KMS-11 (cell line): ENCODE measurements around the gene HDAC4.

Source experiments
- H2AFZ ChIP-seq: fragments of 200-600 bp; sonication (generic); 2 replicates; pipeline ENCODE4 v1.6.1; 2016; ENCODE audit warnings: antibody characterized with exemption, mixed run types, low read depth
- H3K27ac ChIP-seq: fragments of 200-600 bp; sonication (generic); 2 replicates; pipeline ENCODE4 v1.6.1; 2016; ENCODE audit warnings: mild to moderate bottlenecking, mixed run types
- H3K27me3 ChIP-seq: fragments of 200-600 bp; sonication (generic); 2 replicates; pipeline ENCODE4 v1.6.1; 2017; ENCODE audit warnings: mild to moderate bottlenecking, low read depth, mixed run types, moderate library complexity; ENCODE audit not compliant: insufficient read depth
- H3K36me3 ChIP-seq: fragments of 200-600 bp; sonication (generic); 2 replicates; pipeline ENCODE4 v1.6.1; 2017; ENCODE audit warnings: mild to moderate bottlenecking, mixed run types; ENCODE audit not compliant: insufficient read depth
- H3K4me1 ChIP-seq: fragments of 200-600 bp; sonication (generic); 2 replicates; pipeline ENCODE4 v1.6.1; 2016; ENCODE audit warnings: mild to moderate bottlenecking, low read depth, mixed run types; ENCODE audit not compliant: poor library complexity, severe bottlenecking
- H3K4me2 ChIP-seq: fragments of 200-600 bp; sonication (generic); 2 replicates; pipeline ENCODE4 v1.7.0; 2016; ENCODE audit warnings: mild to moderate bottlenecking, mixed run types
- H3K4me3 ChIP-seq: fragments of 200-600 bp; sonication (generic); IDR thresholded peaks from 2 replicates; pipeline ENCODE4 v1.6.1; 2017; ENCODE audit warnings: low read depth, low read length, mixed read lengths; ENCODE audit not compliant: insufficient read depth
- H3K79me2 ChIP-seq: fragments of 200-600 bp; sonication (generic); 2 replicates; pipeline ENCODE4 v1.6.1; 2016; ENCODE audit warnings: low read depth, mixed run types; ENCODE audit not compliant: insufficient read depth
- H3K9ac ChIP-seq: fragments of 200-600 bp; sonication (generic); 2 replicates; pipeline ENCODE4 v1.6.1; 2016; ENCODE audit warnings: mild to moderate bottlenecking, mixed run types
- H4K20me1 ChIP-seq: fragments of 200-600 bp; sonication (generic); 2 replicates; pipeline ENCODE4 v1.6.1; 2016; ENCODE audit warnings: mild to moderate bottlenecking, mixed run types; ENCODE audit not compliant: insufficient read depth
- TF ChIP-seq, protein P1 (sequence below): fragments of 200-600 bp; sonication (generic); conservative IDR thresholded peaks from 2 replicates; pipeline ENCODE4 v1.6.1; 2017; ENCODE audit warnings: low read depth, mild to moderate bottlenecking, antibody characterized with exemption, low read length, moderate library complexity, mixed read lengths

HDAC4 gene

DNA sequence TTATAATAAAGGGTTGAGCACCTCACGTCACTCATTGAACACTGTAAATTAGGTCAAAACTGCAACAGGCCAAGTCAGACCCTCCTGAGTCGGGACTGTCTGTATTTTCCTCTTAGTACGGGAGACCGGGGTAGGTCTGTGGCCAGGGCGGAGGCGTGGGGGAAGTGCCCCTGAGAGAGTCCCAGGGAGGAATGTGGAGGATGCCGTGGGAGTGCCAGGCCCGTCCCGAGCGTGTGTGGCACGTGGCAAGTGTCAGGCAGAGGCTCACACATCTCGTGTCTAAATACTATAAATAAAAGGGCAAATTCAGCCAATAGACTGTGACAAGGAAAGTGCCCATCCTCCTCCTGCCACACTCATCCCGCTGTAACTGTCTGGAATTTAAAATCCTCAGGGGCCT, 6.3 kb upstream of the HDAC4 start:
- no peak overlapping the region for H3K9ac ChIP-seq
- no peak overlapping the region for H3K4me2 ChIP-seq
- no peaks in the 10 kb centered on the region for H3K27me3 ChIP-seq
- no peaks in the 10 kb centered on the region for H4K20me1 ChIP-seq
- no peaks in the 10 kb centered on the region for H3K36me3 ChIP-seq
- H3K79me2 ChIP-seq = no peaks in the 10 kb centered on the region
- H3K4me1 ChIP-seq = peaks cover under 1% of the 10 kb centered on the region
- no peak overlapping the region for H3K4me3 ChIP-seq
- no peak overlapping the region for H3K27ac ChIP-seq
- TF ChIP-seq, protein P1, sequence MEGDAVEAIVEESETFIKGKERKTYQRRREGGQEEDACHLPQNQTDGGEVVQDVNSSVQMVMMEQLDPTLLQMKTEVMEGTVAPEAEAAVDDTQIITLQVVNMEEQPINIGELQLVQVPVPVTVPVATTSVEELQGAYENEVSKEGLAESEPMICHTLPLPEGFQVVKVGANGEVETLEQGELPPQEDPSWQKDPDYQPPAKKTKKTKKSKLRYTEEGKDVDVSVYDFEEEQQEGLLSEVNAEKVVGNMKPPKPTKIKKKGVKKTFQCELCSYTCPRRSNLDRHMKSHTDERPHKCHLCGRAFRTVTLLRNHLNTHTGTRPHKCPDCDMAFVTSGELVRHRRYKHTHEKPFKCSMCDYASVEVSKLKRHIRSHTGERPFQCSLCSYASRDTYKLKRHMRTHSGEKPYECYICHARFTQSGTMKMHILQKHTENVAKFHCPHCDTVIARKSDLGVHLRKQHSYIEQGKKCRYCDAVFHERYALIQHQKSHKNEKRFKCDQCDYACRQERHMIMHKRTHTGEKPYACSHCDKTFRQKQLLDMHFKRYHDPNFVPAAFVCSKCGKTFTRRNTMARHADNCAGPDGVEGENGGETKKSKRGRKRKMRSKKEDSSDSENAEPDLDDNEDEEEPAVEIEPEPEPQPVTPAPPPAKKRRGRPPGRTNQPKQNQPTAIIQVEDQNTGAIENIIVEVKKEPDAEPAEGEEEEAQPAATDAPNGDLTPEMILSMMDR = no peak
- H2AFZ ChIP-seq = no peak overlapping the region

DNA sequence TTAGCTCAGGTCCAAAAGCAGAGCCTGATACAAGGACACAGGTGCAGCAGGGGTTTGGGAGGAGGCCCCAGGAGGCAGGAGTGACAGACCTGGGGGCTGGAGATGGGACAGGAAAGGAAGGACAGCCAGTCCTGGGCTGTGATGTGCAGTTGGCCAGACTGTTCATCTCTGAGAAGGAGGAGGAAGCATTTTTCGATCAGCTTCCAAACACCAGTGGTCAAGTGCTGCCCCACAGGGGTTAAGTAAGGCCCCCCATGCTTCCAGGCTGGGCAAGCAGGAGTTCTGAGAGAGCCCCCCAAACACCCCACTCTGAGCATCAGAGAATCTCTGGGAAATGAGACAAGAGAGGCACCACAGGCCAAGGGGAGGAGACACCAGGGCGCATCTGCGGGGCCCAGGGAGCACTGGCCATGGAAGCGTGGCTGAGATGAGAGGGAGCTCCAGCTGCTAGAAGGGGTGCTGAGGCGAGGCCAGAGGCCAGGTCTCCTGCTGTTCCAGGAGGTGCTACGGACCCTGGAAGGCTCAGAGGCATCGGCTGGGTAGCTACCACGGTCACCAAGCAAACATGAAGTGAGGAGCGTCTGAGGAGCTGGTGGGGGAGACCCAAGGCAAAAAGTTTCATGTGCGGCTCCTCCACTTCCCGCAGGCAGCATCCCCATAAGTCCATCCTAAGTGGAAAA, 5.6 kb upstream of the HDAC4 start:
- Histone ChIP-seq H3K79me2 (no peaks in the 10 kb centered on the region), H3K4me1 (peaks cover 3% of the 10 kb centered on the region), H3K27me3 (no peaks in the 10 kb centered on the region), H3K9ac (no peak overlapping the region), H3K36me3 (no peaks in the 10 kb centered on the region), H3K4me2 (no peak overlapping the region), H4K20me1 (no peaks in the 10 kb centered on the region), H2AFZ (no peak overlapping the region), H3K27ac (no peak overlapping the region), H3K4me3 (no peak overlapping the region)
- TF ChIP-seq, protein P1 = no peak

DNA sequence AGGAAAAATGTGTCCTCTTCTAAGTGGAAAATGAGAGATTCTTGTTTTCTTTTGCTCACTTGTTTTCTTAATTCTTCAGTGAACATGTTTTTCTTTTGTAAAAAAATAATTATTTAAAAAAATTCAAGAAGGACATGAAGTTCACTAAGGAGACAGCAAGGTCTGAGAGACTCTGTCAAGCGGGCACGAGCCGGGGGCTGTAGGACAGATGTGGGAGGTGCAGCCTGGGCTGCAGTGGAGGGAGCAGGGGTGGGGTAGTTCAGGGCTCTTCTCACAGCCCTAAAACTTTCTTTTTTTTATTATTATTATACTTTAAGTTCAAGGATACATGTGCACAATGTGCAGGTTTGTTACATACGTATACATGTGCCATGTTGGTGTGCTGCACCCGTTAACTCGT, 4.3 kb upstream of the HDAC4 start:
- no peaks in the 10 kb centered on the region for H3K27me3 ChIP-seq
- H3K79me2 ChIP-seq = no peaks in the 10 kb centered on the region
- peaks cover 3% of the 10 kb centered on the region for H3K4me1 ChIP-seq
- H3K36me3 ChIP-seq = no peaks in the 10 kb centered on the region
- TF ChIP-seq, protein P1 = no peak
- no peaks in the 10 kb centered on the region for H4K20me1 ChIP-seq
- H3K27ac ChIP-seq = no peak overlapping the region
- no peak overlapping the region for H3K4me2 ChIP-seq
- H3K4me3 ChIP-seq = no peak overlapping the region
- no peak overlapping the region for H2AFZ ChIP-seq
- no peak overlapping the region for H3K9ac ChIP-seq

DNA sequence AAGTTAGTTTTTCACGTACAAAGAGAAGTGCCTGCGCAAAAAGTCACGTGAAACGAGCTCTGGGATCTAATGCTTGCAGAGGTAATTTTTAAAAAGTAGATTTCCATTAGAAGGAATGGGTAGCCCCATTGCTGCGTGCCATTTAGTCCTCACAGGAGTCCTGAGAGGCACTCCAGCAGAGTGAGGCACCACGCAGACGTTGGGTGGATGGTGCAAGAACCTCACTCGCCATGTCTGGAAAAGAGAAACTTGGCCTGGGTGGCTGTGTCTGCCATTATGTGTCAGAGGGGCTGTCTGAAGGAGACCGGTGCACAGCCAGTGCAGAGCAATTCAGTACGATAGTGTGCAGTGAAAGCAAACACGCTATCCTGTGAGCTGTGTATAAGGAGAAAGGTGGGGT, 1.8 kb upstream of the HDAC4 start:
- Histone ChIP-seq H2AFZ (no peak overlapping the region), H3K79me2 (peaks cover 22% of the 10 kb centered on the region; the same call in 1 of the 2 replicates), H3K9ac (no peak overlapping the region), H3K36me3 (no peaks in the 10 kb centered on the region), H3K4me2 (no peak overlapping the region), H3K27me3 (no peaks in the 10 kb centered on the region), H3K4me1 (peaks cover 11% of the 10 kb centered on the region), H3K4me3 (no peak overlapping the region), H4K20me1 (no peaks in the 10 kb centered on the region), H3K27ac (no peak overlapping the region)
- TF ChIP-seq, protein P1 = no peak
